ENCODE measurements around the gene RFX3.

RFX3 gene

GRCh38 chr9:3553076-3553765 is 27.4 kb upstream of the RFX3 start:
- H3K36me3 ChIP-seq (ENCODE audit: insufficient read depth), result no peaks in the 10 kb centered on the region
- no peak overlapping the region for H2AFZ ChIP-seq (ENCODE audit: low read depth)
- H3K27me3 ChIP-seq (ENCODE audit: insufficient read depth, low read depth), result no peaks in the 10 kb centered on the region
- TF ChIP-seq, protein P1, sequence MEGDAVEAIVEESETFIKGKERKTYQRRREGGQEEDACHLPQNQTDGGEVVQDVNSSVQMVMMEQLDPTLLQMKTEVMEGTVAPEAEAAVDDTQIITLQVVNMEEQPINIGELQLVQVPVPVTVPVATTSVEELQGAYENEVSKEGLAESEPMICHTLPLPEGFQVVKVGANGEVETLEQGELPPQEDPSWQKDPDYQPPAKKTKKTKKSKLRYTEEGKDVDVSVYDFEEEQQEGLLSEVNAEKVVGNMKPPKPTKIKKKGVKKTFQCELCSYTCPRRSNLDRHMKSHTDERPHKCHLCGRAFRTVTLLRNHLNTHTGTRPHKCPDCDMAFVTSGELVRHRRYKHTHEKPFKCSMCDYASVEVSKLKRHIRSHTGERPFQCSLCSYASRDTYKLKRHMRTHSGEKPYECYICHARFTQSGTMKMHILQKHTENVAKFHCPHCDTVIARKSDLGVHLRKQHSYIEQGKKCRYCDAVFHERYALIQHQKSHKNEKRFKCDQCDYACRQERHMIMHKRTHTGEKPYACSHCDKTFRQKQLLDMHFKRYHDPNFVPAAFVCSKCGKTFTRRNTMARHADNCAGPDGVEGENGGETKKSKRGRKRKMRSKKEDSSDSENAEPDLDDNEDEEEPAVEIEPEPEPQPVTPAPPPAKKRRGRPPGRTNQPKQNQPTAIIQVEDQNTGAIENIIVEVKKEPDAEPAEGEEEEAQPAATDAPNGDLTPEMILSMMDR (conservative IDR thresholded peaks at IDR 0.05; ENCODE audit: low read depth, low read length), result no peak
- H3K27ac ChIP-seq, result no peak overlapping the region
- no peaks in the 10 kb centered on the region for H3K4me1 ChIP-seq (ENCODE audit: low read depth, poor library complexity, severe bottlenecking)
- H3K9ac ChIP-seq, result no peak overlapping the region
- H3K4me3 ChIP-seq (IDR thresholded peaks at IDR 0.05; ENCODE audit: insufficient read depth, low read depth, low read length), result no peak overlapping the region
- H3K79me2 ChIP-seq (ENCODE audit: insufficient read depth, low read depth), result no peaks in the 10 kb centered on the region
- H4K20me1 ChIP-seq (ENCODE audit: insufficient read depth), result no peaks in the 10 kb centered on the region
- no peak overlapping the region for H3K4me2 ChIP-seq

GRCh38 chr9:3549225-3549624 is 23.4 kb upstream of the RFX3 start:
- no peak overlapping the region for H3K27ac ChIP-seq
- H3K27me3 ChIP-seq (ENCODE audit: insufficient read depth, low read depth), result no peaks in the 10 kb centered on the region
- no peaks in the 10 kb centered on the region for H3K4me1 ChIP-seq (ENCODE audit: low read depth, poor library complexity, severe bottlenecking)
- no peaks in the 10 kb centered on the region for H4K20me1 ChIP-seq (ENCODE audit: insufficient read depth)
- no peak overlapping the region for H3K9ac ChIP-seq
- no peaks in the 10 kb centered on the region for H3K79me2 ChIP-seq (ENCODE audit: insufficient read depth, low read depth)
- no peak overlapping the region for H3K4me2 ChIP-seq
- H3K36me3 ChIP-seq (ENCODE audit: insufficient read depth), result no peaks in the 10 kb centered on the region
- TF ChIP-seq, protein P1 (conservative IDR thresholded peaks at IDR 0.05; ENCODE audit: low read depth, low read length), result no peak
- no peak overlapping the region for H3K4me3 ChIP-seq (IDR thresholded peaks at IDR 0.05; ENCODE audit: insufficient read depth, low read depth, low read length)
- H2AFZ ChIP-seq (ENCODE audit: low read depth), result no peak overlapping the region

- Histone ChIP-seq H3K27me3 (ENCODE audit: insufficient read depth, low read depth) (no peaks in the 10 kb centered on the region), H3K36me3 (ENCODE audit: insufficient read depth) (no peaks in the 10 kb centered on the region), H3K4me2 (no peak overlapping the region), H3K4me1 (ENCODE audit: low read depth, poor library complexity, severe bottlenecking) (no peaks in the 10 kb centered on the region), H3K27ac (no peak overlapping the region), H4K20me1 (ENCODE audit: insufficient read depth) (no peaks in the 10 kb centered on the region), H3K79me2 (ENCODE audit: insufficient read depth, low read depth) (no peaks in the 10 kb centered on the region), H2AFZ (ENCODE audit: low read depth) (no peak overlapping the region), H3K9ac (no peak overlapping the region), H3K4me3 (IDR thresholded peaks at IDR 0.05; ENCODE audit: insufficient read depth, low read depth, low read length) (no peak overlapping the region)
- TF ChIP-seq, protein P1 (conservative IDR thresholded peaks at IDR 0.05; ENCODE audit: low read depth, low read length), result no peak
Measured at GRCh38 chr9:3548648-3549047, 22.8 kb upstream of the RFX3 start.

DNA sequence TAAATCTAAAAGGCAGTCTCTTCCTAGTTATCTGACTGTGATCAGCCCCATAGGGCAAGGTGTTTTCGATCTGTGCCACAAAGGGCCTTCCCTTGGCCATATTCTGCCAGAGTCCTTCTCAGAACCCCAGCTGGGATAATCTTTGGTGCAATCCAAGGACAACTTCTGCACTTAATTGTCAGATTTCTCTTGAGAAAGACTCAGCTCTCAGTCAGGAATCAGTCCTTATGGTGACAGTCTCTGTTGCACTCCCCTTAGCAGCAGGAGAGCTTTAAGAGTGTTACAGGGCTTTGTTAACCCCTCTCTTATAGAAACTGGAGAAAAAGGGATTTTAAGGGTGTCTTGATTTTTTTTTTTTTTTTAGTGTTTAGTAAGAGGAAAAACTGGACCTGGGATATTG is 15.4 kb upstream of the RFX3 start:
- TF ChIP-seq, protein P1 (conservative IDR thresholded peaks at IDR 0.05; ENCODE audit: low read depth, low read length), result no peak
- H3K27me3 ChIP-seq (ENCODE audit: insufficient read depth, low read depth), result no peaks in the 10 kb centered on the region
- H3K9ac ChIP-seq, result no peak overlapping the region
- H3K36me3 ChIP-seq (ENCODE audit: insufficient read depth), result no peaks in the 10 kb centered on the region
- no peak overlapping the region for H2AFZ ChIP-seq (ENCODE audit: low read depth)
- H3K4me3 ChIP-seq (IDR thresholded peaks at IDR 0.05; ENCODE audit: insufficient read depth, low read depth, low read length), result no peak overlapping the region
- no peaks in the 10 kb centered on the region for H3K4me1 ChIP-seq (ENCODE audit: low read depth, poor library complexity, severe bottlenecking)
- H4K20me1 ChIP-seq (ENCODE audit: insufficient read depth), result no peaks in the 10 kb centered on the region
- no peaks in the 10 kb centered on the region for H3K79me2 ChIP-seq (ENCODE audit: insufficient read depth, low read depth)
- no peak overlapping the region for H3K27ac ChIP-seq
- H3K4me2 ChIP-seq, result no peak overlapping the region

Measured in KMS-11 (cell line).